IMR-90 (cell line): ENCODE results near the gene NEIL1. TPM values are rescaled to one million over a fixed set of nuclear protein-coding genes. Genes with fewer than 3 reads are reported as not detected.

Experiments
- ATAC-seq: fragments of 200-7000 bp; cut with Tn5 transposase; 2 replicates; pipeline ENCODE4 v1.9.1; 2020; ENCODE audit warnings: low read depth, mild to moderate bottlenecking, moderate library complexity
- BruUV-seq: library from RNA; stranded (reverse); fragments of 400-500 nt; replicated peaks from 2 replicates; lab custom pipeline; 2021; lab: Mats Ljungman, UMichigan
- CTCF ChIA-PET: fragments of 300-600 bp; formaldehyde crosslinking; extraction: SDS; loops from one replicate; lab custom pipeline; 2021; ENCODE audit warnings: antibody characterized with exemption; lab: Yijun Ruan, JAX
- POLR2A ChIA-PET: fragments of 300-600 bp; sonication (Branson Sonifier 250); formaldehyde crosslinking; loops from one replicate; lab custom pipeline; 2022; ENCODE audit warnings: antibody characterized with exemption; ENCODE audit not compliant: unreplicated experiment; lab: Charles Lee
- DNase-seq: peaks from one replicate; pipeline ENCODE4 v3.0.0; 2013
- H2AFZ ChIP-seq: replicated peaks from 2 replicates; pipeline ENCODE3; 2013; ENCODE audit warnings: low read length, mild to moderate bottlenecking; ENCODE audit not compliant: poor library complexity
- H2AK5ac ChIP-seq: 2 replicates; pipeline ENCODE4 v1.6.1; 2013; ENCODE audit warnings: low read depth, low read length, inconsistent platforms
- H2AK9ac ChIP-seq: replicated peaks from 2 replicates; pipeline ENCODE3; 2013; ENCODE audit warnings: mild to moderate bottlenecking, low read depth, low read length, moderate library complexity; ENCODE audit not compliant: poor library complexity
- H2BK120ac ChIP-seq: 2 replicates; pipeline ENCODE4 v1.6.1; 2013; ENCODE audit warnings: low read depth, low read length, inconsistent platforms
- H2BK15ac ChIP-seq: 3 replicates; pipeline ENCODE4 v1.6.1; 2013; ENCODE audit warnings: low read depth, low read length, inconsistent platforms
- H2BK20ac ChIP-seq: 2 replicates; pipeline ENCODE4 v1.6.1; 2013; ENCODE audit warnings: low read depth, mild to moderate bottlenecking, inconsistent platforms, low read length, moderate library complexity
- H2BK5ac ChIP-seq: 2 replicates; pipeline ENCODE4 v1.6.1; 2013; ENCODE audit warnings: mild to moderate bottlenecking, low read depth, low read length, inconsistent platforms; ENCODE audit not compliant: poor library complexity, severe bottlenecking
- H3K14ac ChIP-seq: replicated peaks from 2 replicates; pipeline ENCODE4 v1.6.1; 2013; ENCODE audit warnings: low read depth, low read length, inconsistent platforms
- H3K18ac ChIP-seq: 2 replicates; pipeline ENCODE4 v1.6.1; 2013; ENCODE audit warnings: low read depth, low read length, control low read depth
- H3K23ac ChIP-seq: 2 replicates; pipeline ENCODE4 v1.6.1; 2013; ENCODE audit warnings: low read depth, low read length, inconsistent platforms
- H3K27ac ChIP-seq: 2 replicates; pipeline ENCODE4 v1.5.1; 2013; ENCODE audit warnings: mild to moderate bottlenecking, control low read depth, low read length; ENCODE audit not compliant: insufficient read depth
- H3K27me3 ChIP-seq: 2 replicates; pipeline ENCODE4 v1.6.1; 2013; ENCODE audit warnings: low read length; ENCODE audit not compliant: control insufficient read depth, insufficient read depth
- H3K36me3 ChIP-seq: 2 replicates; pipeline ENCODE4 v1.6.1; 2013; ENCODE audit warnings: low read length, mixed read lengths; ENCODE audit not compliant: control insufficient read depth, insufficient read depth
- H3K4ac ChIP-seq: 2 replicates; pipeline ENCODE4 v1.6.1; 2013; ENCODE audit warnings: low read depth, low read length, inconsistent platforms
- H3K4me1 ChIP-seq: 2 replicates; pipeline ENCODE4 v1.6.1; 2013; ENCODE audit warnings: low read length, mixed read lengths; ENCODE audit not compliant: control insufficient read depth, insufficient read depth
- H3K4me2 ChIP-seq: 2 replicates; pipeline ENCODE4 v1.6.1; 2013; ENCODE audit warnings: low read depth, mild to moderate bottlenecking, control low read depth, low read length, moderate library complexity
- H3K4me3 ChIP-seq: 2 replicates; pipeline ENCODE4 v1.5.1; 2013; ENCODE audit warnings: low read depth, mild to moderate bottlenecking, control low read depth, low read length, moderate library complexity; ENCODE audit not compliant: insufficient read depth
- H3K56ac ChIP-seq: 2 replicates; pipeline ENCODE4 v1.6.1; 2013; ENCODE audit warnings: low read length, inconsistent platforms; ENCODE audit not compliant: insufficient read depth; ENCODE audit errors: extremely low read depth
- H3K79me1 ChIP-seq, 2 experiments: 2 replicates each; pipeline ENCODE4 v1.6.1; 2013; ENCODE audit warnings: low read length in 2 of 2, inconsistent platforms in 1 of 2, low read depth in 1 of 2
- H3K9ac ChIP-seq: 2 replicates; pipeline ENCODE4 v1.6.1; 2013; ENCODE audit warnings: low read depth, low read length, control low read depth
- H3K9me1 ChIP-seq: 2 replicates; pipeline ENCODE4 v1.6.1; 2013; ENCODE audit warnings: low read length, inconsistent platforms; ENCODE audit not compliant: insufficient read depth
- H3K9me3 ChIP-seq: 2 replicates; pipeline ENCODE4 v1.6.1; 2013; ENCODE audit warnings: low read length; ENCODE audit not compliant: control insufficient read depth, insufficient read depth
- H4K20me1 ChIP-seq: 2 replicates; pipeline ENCODE4 v1.6.1; 2013; ENCODE audit warnings: low read length, inconsistent platforms; ENCODE audit not compliant: insufficient read depth
- H4K5ac ChIP-seq: 2 replicates; pipeline ENCODE4 v1.6.1; 2013; ENCODE audit warnings: mild to moderate bottlenecking, low read depth, low read length, control low read depth
- H4K8ac ChIP-seq, 2 experiments: 2 replicates each; pipeline ENCODE4 v1.6.1; 2013; ENCODE audit warnings: low read depth in 2 of 2, low read length in 2 of 2, control low read depth in 1 of 2, inconsistent platforms in 1 of 2
- H4K91ac ChIP-seq: 2 replicates; pipeline ENCODE4 v1.6.1; 2013; ENCODE audit warnings: low read depth, low read length, inconsistent platforms; ENCODE audit not compliant: insufficient read depth
- CEBPB ChIP-seq: IDR thresholded peaks from 2 replicates; pipeline ENCODE4 v1.6.1; 2012; ENCODE audit warnings: low read depth, low read length, improper control_type of control experiment
- POLR2A ChIP-seq: IDR thresholded peaks from 2 replicates; pipeline ENCODE4 v1.6.1; 2012; ENCODE audit warnings: mild to moderate bottlenecking, low read depth, low read length
- WGBS, 2 experiments: methylation state at CpG; one replicate each; pipeline versions ENCODE4 v1.1.5 to v1.1.7; 2013; ENCODE audit warnings: missing lambda C conversion rate in 2 of 2; ENCODE audit not compliant: insufficient read length in 1 of 2; ENCODE audit errors: extremely low coverage in 2 of 2; 5-methylcytosine and 5-hydroxymethylcytosine counted together
- dilution Hi-C: fragments of 300-500 bp; cut with HindIII; formaldehyde crosslinking; loops from one replicate; pipeline ENCODE4 v1.14.3; 2018; ENCODE audit warnings: low sequenced_read_pairs; ENCODE audit not compliant: unreplicated experiment
- in situ Hi-C: fragments of 300-500 bp; cut with MboI; formaldehyde crosslinking; loops from 3 replicates; pipeline ENCODE4 v1.14.3; 2019; ENCODE audit warnings: low sequenced_read_pairs, inconsistent platforms, mixed read lengths
- intact Hi-C: fragments of 100-400 bp; cut with micrococcal nuclease; formaldehyde crosslinking; loops from 2 replicates; pipeline ENCODE4 v1.10.0; 2022
- polyA plus RNA-seq, 3 experiments: library from polyadenylated mRNA; depleted of rRNA; stranded (reverse); fragments of >200 nt; gene quantifications; 2 replicates each; pipeline ENCODE4 v1.2.3, GENCODE V29; 2012; ENCODE audit warnings: low replicate concordance in 1 of 3
- total RNA-seq: library from RNA; depleted of rRNA; stranded (reverse); fragments of >200 nt; gene quantifications from 2 replicates; pipeline ENCODE4 v1.2.3, GENCODE V29; 2012

Gene NEIL1
- total and polyA plus RNA-seq, 2 of the 4 experiments (the other 2 are of a cell fraction), result 1.1 to 3.6 TPM

GRCh38 chr15:75325922-75326321 is 20.9 kb upstream of the NEIL1 start:
- Histone ChIP-seq H2AFZ (no peak overlapping the region), H4K5ac (no peak overlapping the region), H2BK20ac (no peak overlapping the region), H3K9me1 (no peaks in the 10 kb centered on the region), H2AK5ac (no peak overlapping the region), H3K9me3 (no peaks in the 10 kb centered on the region), H3K4me2 (no peak overlapping the region), H3K14ac (no peak overlapping the region), H2BK120ac (no peak overlapping the region), H3K79me1 (no peaks in the 10 kb centered on the region), H3K9ac (no peak overlapping the region), H4K20me1 (no peaks in the 10 kb centered on the region), H3K18ac (no peak overlapping the region), H3K4ac (no peak overlapping the region), H2AK9ac (no peak overlapping the region), H3K36me3 (no peaks in the 10 kb centered on the region), H3K4me1 (no peaks in the 10 kb centered on the region), H3K4me3 (no peak overlapping the region), H3K56ac (no peak overlapping the region), H3K27me3 (peaks cover 21% of the 10 kb centered on the region), H4K8ac (no peak overlapping the region), H2BK15ac (no peak overlapping the region), H2BK5ac (no peak overlapping the region), H3K23ac (no peak overlapping the region), H4K91ac (no peak overlapping the region), H3K27ac (no peak overlapping the region)
- TF ChIP-seq POLR2A (no peak), CEBPB (peak; percentile 34; the same call in 1 of the 2 replicates)
- in situ Hi-C loops (no loop called here), intact Hi-C loops (no loop called here), dilution Hi-C loops (no loop called here)
- BruUV-seq, result no TSS peak
- ChIA-PET CTCF (no interaction called here), POLR2A (no interaction called here)
- ATAC-seq, result no peak
- WGBS, 2 experiments, result no CpG with 5 or more reads among the region's 4 CpGs
- DNase-seq, result no peak
